Measurements from ENCODE around the gene GNAI3. TPM values are rescaled to one million over a fixed set of nuclear protein-coding genes. Genes with fewer than 3 reads are reported as not detected.

GNAI3 gene
- total RNA-seq, 6 experiments from 2014 or later: 10.6 to 11.7 (median 11.2) TPM

GRCh38 chr1:109652402-109652801 lies 104.0 kb downstream of the GNAI3 start:
- no peak for TF ChIP-seq CTCF (IDR thresholded peaks at IDR 0.05)
- no peaks in the 10 kb centered on the region for H3K9me3 Mint-ChIP-seq
- H3K27ac Mint-ChIP-seq: no peak overlapping the region
- no peak for DNase-seq
- peaks cover 2% of the 10 kb centered on the region for H3K27me3 Mint-ChIP-seq (ENCODE audit: insufficient read depth)
- no peaks in the 10 kb centered on the region for H3K36me3 Mint-ChIP-seq (ENCODE audit: low read depth)
- no peak overlapping the region for H3K4me3 Mint-ChIP-seq
- H3K4me1 Mint-ChIP-seq (ENCODE audit: low read depth): peaks cover 46% of the 10 kb centered on the region

GRCh38 chr1:109653306-109653705 lies 104.9 kb downstream of the GNAI3 start:
- Mint-ChIP-seq H3K9me3 (no peaks in the 10 kb centered on the region), H3K27ac (no peak overlapping the region), H3K4me3 (no peak overlapping the region), H3K36me3 (ENCODE audit: low read depth) (no peaks in the 10 kb centered on the region), H3K4me1 (ENCODE audit: low read depth) (peaks cover 46% of the 10 kb centered on the region), H3K27me3 (ENCODE audit: insufficient read depth) (peaks cover 2% of the 10 kb centered on the region)
- TF ChIP-seq CTCF (IDR thresholded peaks at IDR 0.05): no peak
- DNase-seq: no peak

- DNase-seq: no peak
- H3K4me3 Mint-ChIP-seq: no peak overlapping the region
- H3K36me3 Mint-ChIP-seq (ENCODE audit: low read depth): 0 out of 2 replicates have a peak, but pooled peaks cover 9% of the 10 kb centered on the region
- no peak for TF ChIP-seq CTCF (IDR thresholded peaks at IDR 0.05)
- H3K27me3 Mint-ChIP-seq (ENCODE audit: insufficient read depth): peaks cover 2% of the 10 kb centered on the region
- H3K27ac Mint-ChIP-seq: no peak overlapping the region; the same call in 1 of the 2 replicates
- H3K9me3 Mint-ChIP-seq: no peaks in the 10 kb centered on the region
- H3K4me1 Mint-ChIP-seq (ENCODE audit: low read depth): peaks cover 38% of the 10 kb centered on the region
Measured at GRCh38 chr1:109654519-109654918, 106.1 kb downstream of the GNAI3 start.

GRCh38 chr1:109655615-109656519 lies 107.5 kb downstream of the GNAI3 start, which contains the start of gene GSTM4:
TSS of gene GSTM4 (plus strand) at chr1:109656099. CDS start at chr1:109656390, 291 bp downstream.
- Mint-ChIP-seq H3K4me3 (peak within 1 kb of the TSS; percentile 96), H3K27ac (peak within 1 kb of the TSS; percentile 84), H3K9me3 (no peaks in the 10 kb centered on the region), H3K27me3 (ENCODE audit: insufficient read depth) (peaks cover 2% of the 10 kb centered on the region), H3K36me3 (ENCODE audit: low read depth) (0 out of 2 replicates have a peak, but pooled peaks cover 9% of the 10 kb centered on the region), H3K4me1 (ENCODE audit: low read depth) (peaks cover 25% of the 10 kb centered on the region)
- no peak for TF ChIP-seq CTCF (IDR thresholded peaks at IDR 0.05)
- DNase-seq: peak; percentile 54

GRCh38 chr1:109657395-109657794 lies 109.0 kb downstream of the GNAI3 start:
- no peak overlapping the region for H3K27ac Mint-ChIP-seq
- no peak overlapping the region for H3K4me3 Mint-ChIP-seq
- peaks cover 20% of the 10 kb centered on the region for H3K4me1 Mint-ChIP-seq (ENCODE audit: low read depth)
- H3K9me3 Mint-ChIP-seq: no peaks in the 10 kb centered on the region
- no peaks in the 10 kb centered on the region; the same call in 1 of the 2 replicates for H3K27me3 Mint-ChIP-seq (ENCODE audit: insufficient read depth)
- TF ChIP-seq CTCF (IDR thresholded peaks at IDR 0.05): no peak
- DNase-seq: no peak
- H3K36me3 Mint-ChIP-seq (ENCODE audit: low read depth): 0 out of 2 replicates have a peak, but pooled peaks cover 9% of the 10 kb centered on the region

Measured in HFFc6 (cell line).